NCI-H748 treated with DMSO at 0.1 percent for 48 hours (cell line): ENCODE data around the gene PGK2.
"Not testable (repeated sequence)": the region's sequence is repeated elsewhere in the genome, so short reads cannot be mapped to it uniquely, and the experiment has no call there.

Experiments used
- DNase-seq: peaks from one replicate; lab custom pipeline; 2025; lab: John Stamatoyannopoulos, UW

Gene PGK2

DNA sequence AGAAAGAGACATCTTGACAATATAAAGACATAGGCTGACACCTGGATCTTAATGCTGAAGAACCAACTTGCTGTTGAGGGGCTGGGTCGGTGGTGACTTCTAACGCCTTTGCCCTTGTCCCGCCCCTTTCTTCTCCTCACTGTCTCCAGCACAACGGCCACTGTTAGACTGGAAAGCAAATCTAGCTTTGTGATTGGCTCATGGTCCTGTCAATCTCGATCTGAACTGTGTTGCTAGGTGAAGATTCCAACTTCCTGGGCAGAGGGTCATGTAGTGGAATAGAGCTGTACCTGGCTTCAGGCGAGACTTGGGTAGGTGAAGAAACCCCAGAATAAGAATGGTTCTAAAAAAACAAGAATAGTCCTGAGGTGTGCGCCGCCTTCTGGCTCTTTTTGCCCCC, at the start of gene PGK2:
TSS of gene PGK2 (minus strand) at position 110 of the 400 bp plus-strand sequence. CDS start at position 12, 98 bp downstream.
- no peak for DNase-seq

DNA sequence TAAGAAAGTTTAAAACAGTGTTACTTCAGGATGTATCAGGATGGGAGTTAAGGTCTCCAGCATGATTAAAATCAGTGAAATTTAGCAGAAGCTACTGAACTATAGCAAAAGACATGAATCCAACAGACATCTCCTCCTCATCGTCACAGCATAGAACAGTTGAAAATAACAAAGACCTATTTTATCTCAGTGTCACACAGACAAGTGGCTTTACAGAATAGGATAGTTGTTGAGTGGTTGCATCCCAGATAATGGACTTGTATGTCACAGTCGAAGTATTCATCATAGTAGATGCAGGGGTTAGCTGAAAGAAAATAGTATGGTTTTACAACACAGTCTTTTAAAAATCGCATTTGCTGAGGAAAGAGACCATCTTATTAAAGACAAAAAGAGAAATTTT, 48.1 kb upstream of the PGK2 start:
- DNase-seq, result no peak

DNA sequence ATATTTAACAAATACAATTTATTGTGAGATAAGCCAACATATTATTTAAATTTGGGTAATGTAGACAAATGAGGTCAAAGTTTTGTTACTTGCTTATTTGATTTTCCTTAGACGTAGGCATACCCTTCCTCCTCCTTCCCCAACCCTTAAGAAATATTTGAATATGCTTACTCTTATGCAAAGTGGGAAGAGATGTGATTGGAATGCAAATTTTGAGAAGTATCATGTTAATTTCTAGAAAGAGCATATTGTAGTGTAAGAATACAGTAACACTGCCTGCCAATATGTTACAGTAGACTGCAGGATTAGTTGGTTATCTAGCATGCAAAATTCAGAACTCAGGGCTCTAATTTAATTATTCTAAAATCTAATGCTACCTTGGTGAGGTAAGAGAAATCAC, 46.3 kb upstream of the PGK2 start:
- DNase-seq, result no peak

DNA sequence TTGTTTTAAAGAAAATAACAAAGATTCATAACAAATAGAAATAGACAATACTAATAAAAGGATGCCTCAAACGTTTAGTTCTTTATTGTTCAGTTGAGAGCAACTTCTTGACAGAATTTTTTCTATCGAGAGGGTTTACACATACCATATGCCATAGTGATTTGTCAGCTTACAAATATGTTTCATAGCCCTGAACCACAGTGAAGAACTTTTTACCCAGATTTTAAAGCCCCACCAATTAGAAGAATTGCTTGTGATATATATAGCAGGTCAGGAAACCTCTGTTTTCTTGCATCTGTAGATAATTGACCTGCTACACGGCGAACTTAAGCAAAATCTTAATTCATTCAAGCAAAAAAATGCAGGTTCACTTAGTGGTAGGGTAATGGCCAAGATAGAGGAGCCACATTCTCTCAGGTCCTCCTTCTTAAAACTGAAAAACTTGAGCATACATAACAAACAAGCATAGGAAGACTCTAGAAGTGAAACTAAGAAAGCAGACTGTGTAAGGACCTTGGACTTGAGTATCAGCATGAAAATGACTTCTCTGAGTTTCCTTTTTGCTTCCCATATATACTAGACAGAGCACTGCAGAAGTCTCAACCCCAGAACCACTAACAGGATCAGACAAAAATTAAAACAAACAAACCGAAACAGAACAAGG, 39.8 kb upstream of the PGK2 start:
- no peak for DNase-seq

DNA sequence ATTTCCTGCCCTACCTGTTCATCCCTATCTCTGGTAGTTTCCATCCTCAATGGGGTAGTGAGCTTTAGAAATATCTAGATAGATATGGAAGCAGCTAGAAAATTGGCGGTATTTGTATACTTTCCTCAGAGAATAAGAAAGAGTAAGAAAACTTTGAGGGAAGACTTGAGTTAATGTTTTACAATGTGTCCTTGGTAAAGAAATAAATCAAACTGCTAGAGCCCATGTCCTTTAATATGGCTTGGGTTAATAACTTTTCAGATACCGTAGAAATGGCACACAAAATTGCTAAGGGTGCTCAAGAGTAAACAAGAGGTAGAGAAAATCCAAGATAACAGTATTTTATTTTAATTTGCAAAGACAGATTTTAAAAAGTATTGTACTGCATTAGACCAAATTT, 28.1 kb upstream of the PGK2 start:
- no peak for DNase-seq

DNA sequence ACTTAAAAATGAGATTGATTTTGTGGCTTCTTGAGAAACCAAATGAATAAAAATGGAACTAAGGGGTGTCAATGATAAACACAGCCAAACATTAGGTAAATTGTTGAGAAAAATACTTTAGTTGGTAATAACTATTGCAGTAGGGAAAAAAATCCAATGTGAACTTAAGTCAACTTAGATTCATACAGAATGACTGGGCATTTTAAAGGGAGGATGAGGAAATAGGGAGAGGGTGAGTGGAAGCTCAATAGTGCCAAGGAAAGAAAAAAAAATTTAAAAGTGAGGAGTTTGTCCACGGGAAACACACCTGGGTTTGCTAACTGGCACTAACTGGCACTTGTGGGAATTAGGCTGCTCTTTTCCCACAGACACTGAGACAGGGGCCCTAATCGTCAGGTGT, 26.2 kb upstream of the PGK2 start:
- no peak for DNase-seq

DNA sequence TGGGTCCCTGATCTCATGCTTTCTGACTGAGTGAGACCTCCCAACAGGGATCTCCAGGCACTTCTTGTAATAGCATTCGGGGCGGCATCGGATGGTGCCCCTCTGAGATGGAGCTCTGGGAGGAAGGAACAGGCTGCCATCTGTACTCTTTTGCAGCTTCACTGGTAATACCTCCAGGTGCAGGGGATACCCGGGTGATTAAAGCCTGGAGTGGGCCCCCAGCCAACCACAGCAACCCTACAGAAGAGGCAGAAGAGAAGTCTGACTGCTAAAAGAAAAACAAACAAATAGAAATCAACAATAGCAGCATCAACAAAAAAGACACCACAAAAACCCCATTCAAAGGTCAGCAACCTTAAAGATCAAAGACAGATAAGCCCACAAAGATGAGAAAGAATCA, 19.1 kb upstream of the PGK2 start:
- DNase-seq, result no peak

DNA sequence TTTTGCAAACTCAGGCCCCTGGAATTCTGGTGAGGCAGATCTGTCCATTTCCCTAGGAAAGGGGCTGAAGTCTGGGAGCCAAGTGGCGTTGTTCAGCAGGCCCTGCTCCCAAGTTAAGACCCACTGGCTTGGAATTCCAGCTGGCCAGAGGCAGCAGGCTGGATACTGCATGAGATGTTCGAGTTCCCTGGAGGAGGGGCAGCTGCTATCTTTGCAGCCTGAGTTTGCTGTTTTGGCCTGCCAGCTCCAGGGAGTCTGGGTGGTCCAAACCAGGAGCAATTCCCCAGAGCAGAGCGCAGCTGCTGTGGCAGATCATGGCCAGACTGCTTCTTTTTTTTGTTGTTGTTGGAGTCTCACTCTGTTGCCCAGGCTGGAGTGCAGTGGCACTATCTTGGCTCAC, 18.2 kb upstream of the PGK2 start:
- no peak for DNase-seq

DNA sequence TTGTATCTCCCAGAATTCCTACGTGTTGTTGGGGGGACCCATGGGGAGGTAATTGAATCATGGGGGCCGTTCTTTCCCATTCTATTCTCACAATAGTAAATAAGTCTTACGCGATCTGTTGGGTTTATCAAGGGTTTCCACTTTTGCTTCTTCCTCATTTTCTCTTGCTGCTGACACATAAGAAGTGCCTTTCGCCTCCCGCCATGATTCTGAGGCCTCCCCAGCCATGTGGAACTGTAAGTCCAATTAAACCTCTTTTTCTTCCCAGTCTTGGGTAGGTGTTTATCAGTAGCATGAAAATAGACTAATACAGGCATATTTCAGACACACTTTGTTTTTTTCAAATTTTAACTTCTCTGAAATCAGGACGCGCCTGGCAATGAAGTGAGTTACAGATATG, 14.4 kb upstream of the PGK2 start:
- DNase-seq, result no peak

DNA sequence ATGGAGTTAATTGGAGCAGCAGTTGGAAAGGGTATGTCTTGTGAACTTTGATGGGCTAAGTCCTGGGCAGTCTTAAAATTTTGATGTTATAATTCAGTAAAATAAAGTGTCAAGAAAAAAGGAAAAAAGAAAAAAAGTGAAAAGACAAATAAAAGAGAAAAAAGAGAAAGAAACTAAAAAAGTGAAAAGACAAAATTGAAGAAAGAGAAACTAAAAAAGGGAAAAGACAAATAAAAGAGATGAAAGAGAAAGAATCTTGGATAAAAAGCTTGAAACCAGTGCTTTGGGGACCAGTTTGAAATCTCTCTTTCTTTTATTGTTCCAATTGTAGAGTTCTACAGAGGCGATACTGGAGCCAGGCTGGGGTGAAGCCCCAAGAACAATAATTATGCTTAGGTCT, 12.0 kb upstream of the PGK2 start:
- no peak for DNase-seq

DNA sequence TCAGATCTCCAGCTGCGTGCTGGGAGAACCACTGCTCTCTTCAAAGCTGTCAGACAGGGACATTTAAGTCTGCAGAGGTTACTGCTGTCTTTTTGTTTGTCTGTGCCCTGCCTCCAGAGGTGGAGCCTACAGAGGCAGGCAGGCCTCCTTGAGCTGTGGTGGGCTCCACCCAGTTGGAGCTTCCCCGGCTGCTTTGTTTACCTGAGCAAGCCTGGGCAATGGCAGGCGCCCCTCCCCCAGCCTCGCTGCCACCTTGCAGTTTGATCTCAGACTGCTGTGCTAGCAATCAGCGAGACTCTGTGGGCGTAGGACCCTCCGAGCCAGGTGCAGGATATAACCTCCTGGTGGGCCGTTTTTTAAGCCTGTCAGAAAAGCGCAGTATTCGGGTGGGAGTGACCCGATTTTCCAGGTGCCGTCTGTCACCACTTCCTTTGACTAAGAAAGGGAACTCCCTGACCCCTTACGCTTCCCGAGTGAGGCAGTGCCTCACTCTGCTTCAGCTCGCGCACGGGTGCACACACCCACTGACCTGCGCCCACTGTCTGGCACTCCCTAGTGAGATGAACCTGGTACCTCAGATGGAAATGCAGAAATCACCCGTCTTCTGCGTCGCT, 9.9 kb upstream of the PGK2 start:
- not testable (repeated sequence) for DNase-seq

DNA sequence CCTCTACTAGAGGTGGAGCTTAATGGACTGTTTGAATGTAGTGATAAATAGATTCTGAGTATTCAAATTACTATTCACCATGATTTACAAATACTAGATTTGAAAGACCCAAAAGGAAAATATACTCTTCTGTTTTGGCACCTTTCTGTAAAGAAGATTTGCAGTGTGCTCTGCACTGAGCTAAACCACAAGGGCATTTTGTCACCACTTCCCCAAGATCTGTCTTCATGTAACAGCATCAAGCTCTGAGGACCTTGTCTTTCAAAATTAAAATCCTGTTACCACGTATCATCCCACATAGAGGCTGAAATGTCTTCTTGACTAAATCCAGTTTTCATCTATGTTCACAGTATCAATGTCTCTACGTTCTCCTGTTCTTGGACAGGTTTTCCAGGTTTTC, 3.3 kb upstream of the PGK2 start:
- DNase-seq, result no peak

DNA sequence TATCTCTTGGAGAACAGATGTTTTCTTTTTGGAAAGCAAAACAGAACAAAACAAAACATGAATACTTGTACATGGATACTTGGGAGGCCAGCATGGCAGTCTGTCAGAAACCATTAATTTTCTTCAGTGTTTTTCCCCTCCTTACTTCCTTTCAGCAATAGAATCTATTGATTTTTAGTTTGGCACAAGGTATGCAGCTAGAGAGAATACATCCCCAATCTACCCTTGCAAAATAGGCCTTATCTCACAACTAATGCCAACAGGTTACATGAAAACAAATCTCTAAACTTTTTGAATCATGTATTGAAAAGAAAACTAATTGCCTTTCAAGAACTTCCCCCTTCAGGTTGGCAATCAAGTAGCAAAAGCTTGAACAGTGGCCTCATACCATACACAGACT, 2.8 kb downstream of the PGK2 start:
- no peak for DNase-seq

DNA sequence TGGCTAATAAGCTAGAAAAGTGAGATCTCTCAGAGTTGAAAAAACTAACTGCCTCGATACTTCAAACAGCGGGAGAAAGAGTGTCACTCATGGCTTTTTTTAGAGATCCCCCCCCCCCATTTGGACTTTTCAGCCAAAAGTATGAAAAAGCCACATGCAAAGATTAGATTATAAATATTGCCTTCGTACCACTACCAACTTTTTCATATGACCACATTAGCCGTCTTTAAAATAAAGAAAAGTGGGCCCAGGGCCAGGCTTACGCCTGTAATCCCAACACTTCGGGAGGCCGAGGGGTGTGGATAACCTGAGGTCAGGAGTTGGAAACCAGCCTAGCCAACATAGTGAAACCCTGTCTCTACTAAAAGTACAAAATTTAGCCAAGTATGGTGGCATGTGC, 4.4 kb downstream of the PGK2 start:
- no peak for DNase-seq

DNA sequence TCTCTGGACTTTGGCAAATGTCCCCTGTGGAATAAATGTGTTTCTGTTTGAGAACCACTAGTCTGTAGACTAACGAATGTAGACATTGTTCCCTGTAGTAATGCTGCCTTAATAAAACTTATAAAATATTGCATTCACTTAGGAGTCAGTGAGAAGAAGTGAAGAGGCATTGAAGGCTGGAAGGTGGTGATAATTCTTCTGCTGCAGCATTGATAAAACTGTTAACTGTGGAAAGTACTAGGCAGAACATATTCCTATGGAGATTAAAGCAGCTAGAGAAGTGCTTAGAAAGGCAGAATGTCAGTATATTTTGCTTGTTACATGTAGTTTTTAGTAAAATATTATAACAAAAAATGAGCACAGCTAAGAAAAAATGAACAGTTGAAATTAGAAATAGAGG, 4.8 kb downstream of the PGK2 start:
- DNase-seq, result no peak

DNA sequence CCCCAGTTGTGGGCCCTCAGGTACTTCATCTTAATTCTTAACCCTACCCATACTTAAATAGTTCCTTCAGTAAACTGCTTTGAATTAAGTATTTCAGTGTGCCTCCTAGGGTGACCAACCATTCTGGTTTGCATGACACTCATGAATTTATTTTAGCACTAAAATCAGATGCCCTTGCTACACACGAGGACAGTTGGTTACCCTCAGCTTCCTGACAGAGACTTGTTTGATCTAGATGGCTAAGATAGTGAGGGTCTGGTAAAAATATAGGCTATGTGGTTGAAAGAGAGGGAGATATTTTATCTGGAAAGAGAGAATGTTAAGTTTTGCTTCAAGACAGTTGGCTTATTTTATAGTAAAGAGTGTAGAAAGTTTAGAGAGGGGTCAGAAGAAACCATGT, 10.6 kb downstream of the PGK2 start:
- no peak for DNase-seq

DNA sequence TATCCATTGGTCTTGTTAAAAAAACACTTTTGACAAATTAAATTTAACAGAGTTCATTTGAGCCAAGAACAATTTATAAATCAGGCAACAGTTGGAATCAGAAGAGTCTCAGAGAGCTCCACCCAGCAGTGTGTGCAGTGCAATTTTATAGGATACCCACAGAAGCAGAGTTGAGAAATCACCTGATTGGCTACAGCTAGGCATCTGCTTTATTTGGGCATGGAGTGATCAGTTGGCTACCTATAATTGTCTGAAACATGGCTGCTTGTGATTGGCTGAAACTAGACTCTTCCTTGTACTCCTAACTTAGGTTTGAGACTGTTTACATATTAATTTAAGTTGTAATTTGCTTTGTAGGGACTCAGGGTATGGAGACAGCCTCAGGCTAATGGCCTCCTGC, 12.0 kb downstream of the PGK2 start:
- DNase-seq, result no peak

DNA sequence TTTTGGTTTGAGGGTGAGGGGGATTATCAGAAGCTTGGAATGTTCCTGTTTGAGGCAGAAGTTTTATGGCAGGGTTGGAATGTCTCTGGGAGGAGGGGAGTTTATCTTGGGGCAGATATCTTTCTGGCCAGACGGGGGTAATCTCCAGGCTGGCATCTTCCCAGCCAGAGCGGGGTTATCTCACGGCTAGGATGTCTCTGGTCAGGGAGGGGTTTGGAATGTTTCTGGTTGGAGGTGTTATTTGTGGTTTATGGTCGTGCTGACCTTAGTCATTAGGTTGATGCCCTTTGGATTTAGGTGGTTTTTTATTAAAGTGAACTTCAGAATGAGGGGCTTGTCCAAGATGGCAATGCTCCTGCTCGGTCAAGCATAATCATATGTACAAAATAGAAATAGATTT, 14.8 kb downstream of the PGK2 start:
- DNase-seq, result no peak

DNA sequence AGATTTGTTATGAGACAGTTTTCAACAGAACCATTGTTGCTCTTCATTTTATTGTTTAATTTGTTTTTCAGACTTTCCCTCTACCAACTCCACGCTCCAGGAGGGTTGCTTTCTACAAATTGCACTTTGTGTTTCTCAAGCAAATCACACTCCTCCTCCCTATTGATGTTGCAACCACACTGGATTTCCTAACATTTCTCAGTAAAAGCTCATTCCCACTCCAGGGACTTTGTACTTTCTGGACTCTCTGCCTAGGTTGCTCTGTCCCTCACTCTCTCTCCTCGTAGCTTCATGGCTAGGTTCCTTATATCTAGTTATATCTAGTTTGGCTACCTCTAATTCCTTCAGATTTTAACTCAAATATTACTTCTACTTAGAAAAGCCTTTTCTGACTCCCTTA, 20.3 kb downstream of the PGK2 start:
- no peak for DNase-seq

DNA sequence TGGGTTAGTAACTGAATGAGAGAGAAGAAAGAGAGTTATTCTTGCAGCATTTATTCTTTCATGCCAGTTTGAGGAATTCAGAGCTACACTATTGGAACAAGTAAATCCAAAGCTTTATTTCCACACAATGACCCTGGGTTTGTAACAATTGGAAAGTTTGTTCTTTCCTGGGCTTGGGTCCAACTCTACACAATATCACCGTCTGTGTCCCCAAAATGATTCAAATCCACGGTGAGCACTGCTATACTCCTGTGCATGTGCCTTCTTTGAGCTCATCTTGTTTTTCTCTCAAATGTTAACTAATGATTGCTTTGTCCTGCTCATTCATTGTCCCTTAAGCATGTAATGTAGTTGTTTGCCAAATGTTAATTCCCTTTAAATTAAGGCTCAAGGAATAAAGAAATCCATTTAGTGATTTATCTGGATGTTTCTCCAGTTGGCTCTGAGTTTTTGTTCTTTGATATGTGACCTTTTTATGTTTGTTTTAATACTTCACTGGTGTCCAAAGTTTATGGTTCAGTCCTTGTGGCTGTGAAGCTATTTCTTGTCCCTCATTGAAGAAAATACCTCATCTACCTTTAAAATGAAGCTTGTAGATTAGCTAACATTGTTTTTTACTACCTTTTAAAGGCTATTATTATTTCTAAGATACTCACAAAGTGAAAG, 22.4 kb downstream of the PGK2 start:
- no peak for DNase-seq

DNA sequence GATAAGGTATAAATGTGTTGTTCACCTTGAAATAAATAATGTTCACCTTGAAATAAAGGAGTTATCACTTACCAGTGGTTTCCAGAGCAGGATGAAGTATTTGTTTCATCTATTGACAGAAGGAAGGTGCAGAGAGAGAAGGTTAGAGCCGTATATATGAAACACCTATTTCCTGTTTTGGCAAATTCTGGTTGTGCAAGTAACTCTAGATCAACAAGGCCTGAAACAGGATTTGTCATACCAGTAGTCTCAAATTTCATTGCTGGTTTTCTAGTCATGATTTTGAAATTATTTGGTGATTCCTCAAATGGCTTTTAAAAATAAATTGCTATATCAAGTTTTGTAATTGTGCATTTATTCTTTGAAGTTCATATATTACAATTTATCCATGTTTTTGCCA, 42.8 kb downstream of the PGK2 start, which contains the start of gene CRISP3:
TSS of gene CRISP3 (minus strand) at position 130 of the 400 bp plus-strand sequence. CDS start at position 109, 21 bp downstream.
- DNase-seq, result peak; percentile 27

DNA sequence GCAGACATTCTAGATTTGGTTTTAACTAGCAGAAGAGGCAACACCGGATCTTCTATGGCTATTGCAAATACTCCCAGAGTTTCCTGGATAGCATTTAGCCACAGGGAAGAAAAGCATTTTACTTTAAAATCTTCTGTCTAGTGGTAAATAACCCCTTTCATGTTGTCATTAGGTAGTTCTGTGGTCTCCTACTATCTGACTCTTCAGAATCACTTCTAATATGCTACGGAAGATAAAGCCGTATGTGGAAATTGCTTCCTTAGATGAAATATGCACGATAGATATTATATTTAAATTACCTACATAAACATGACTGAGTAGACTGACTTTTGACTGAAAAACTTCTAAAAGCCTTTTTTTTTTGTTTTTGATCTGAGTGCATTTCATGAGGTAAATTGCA, 43.7 kb downstream of the PGK2 start:
- DNase-seq, result no peak

DNA sequence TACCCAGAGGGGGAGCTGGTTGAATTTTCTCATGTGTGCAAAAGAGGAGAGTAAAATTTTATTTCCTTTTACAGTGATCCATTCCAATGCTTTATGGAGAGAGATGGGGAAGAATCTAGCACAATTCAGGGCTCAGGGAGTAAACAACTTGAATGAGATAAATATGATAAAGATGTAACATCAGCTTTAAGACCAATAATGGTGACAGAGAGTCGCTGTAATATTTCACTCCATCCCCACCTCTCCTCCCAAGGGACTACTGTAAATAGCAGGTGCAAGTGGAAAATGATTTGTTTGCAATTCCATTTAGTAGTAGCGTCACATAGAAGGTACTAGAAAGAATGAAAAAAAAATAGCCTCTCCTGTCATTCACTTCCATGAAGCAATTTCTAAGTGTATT, 47.7 kb downstream of the PGK2 start:
- DNase-seq, result peak; percentile 89
